ENCODE results near the gene SLC26A8.
"Not testable (repeated sequence)": the region's sequence is repeated elsewhere in the genome, so short reads cannot be mapped to it uniquely, and the experiment has no call there.

The SLC26A8 gene

GRCh38 chr6:35962779-35963560 lies 61.5 kb downstream of the SLC26A8 start:
- in situ Hi-C loops (cut with MboI; ENCODE audit: low pct_unique_long_range_greater_than_20kb, low sequenced_read_pairs) = no loop called here
- DNase-seq = no peak

- no peak for DNase-seq
- in situ Hi-C loops (cut with MboI; ENCODE audit: low pct_unique_long_range_greater_than_20kb, low sequenced_read_pairs) = no loop called here
Observed at GRCh38 chr6:35960187-35960586, 64.3 kb downstream of the SLC26A8 start.

GRCh38 chr6:35955970-35956369 lies 68.5 kb downstream of the SLC26A8 start:
- no peak for DNase-seq
- in situ Hi-C loops (cut with MboI; ENCODE audit: low pct_unique_long_range_greater_than_20kb, low sequenced_read_pairs) = no loop called here

GRCh38 chr6:35955521-35955920 lies 68.9 kb downstream of the SLC26A8 start:
- DNase-seq = no peak
- in situ Hi-C loops (cut with MboI; ENCODE audit: low pct_unique_long_range_greater_than_20kb, low sequenced_read_pairs) = no loop called here

- in situ Hi-C loops (cut with MboI; ENCODE audit: low pct_unique_long_range_greater_than_20kb, low sequenced_read_pairs) = no loop called here
Observed at GRCh38 chr6:35955071-35955470, 69.4 kb downstream of the SLC26A8 start.

GRCh38 chr6:35954333-35954732 lies 70.1 kb downstream of the SLC26A8 start:
- no peak for DNase-seq
- in situ Hi-C loops (cut with MboI; ENCODE audit: low pct_unique_long_range_greater_than_20kb, low sequenced_read_pairs) = no loop called here

More at GRCh38 chr6:35955071-35955470, 69.4 kb downstream of the SLC26A8 start:
- DNase-seq = no peak

- DNase-seq = peak; percentile 42
- in situ Hi-C loops (cut with MboI; ENCODE audit: low pct_unique_long_range_greater_than_20kb, low sequenced_read_pairs) = no loop called here
Observed at GRCh38 chr6:35948725-35949124, 75.7 kb downstream of the SLC26A8 start.

DNA sequence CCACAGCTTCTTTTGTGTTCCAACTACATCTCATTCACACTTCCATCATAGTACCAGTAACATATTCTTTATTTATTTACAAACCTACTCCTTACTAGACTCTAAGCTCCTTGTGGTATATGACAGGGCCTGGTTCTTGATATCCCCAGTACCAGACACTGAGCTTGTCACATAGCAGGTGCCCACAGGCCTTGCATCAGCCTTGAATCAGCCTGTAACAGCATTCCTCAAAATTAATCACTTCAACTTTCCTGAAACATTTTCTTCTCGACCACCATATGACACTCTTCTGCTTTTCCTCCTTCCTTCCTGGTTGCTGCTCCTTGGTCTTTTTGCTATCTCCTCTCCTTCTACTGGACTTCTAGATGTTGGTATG lies 78.8 kb downstream of the SLC26A8 start:
- in situ Hi-C loops (cut with MboI; ENCODE audit: low pct_unique_long_range_greater_than_20kb, low sequenced_read_pairs) = no loop called here
- no peak for DNase-seq

- in situ Hi-C loops (cut with MboI; ENCODE audit: low pct_unique_long_range_greater_than_20kb, low sequenced_read_pairs) = no loop called here
- peak; percentile 14 for DNase-seq
Observed at GRCh38 chr6:35943390-35943789, 81.1 kb downstream of the SLC26A8 start.

DNA sequence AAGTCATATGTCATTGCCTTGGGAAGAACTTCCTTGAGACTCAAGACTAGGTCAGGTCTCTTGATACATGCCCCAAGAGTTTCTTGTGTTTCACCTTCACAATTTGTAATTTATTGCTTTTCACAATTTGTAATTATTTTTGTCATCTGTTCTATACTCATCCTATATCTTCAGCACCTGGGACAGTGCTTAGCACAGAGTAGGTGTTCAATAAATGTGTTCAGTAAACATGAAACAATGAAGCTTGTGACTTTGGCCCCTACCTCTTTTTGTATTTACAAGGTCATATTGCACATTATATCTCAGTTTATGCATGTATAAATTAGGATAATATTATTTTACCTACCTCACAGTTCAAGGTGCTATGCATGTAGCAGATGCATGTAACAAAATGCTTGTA lies 82.1 kb downstream of the SLC26A8 start:
- in situ Hi-C loops (cut with MboI; ENCODE audit: low pct_unique_long_range_greater_than_20kb, low sequenced_read_pairs) = no loop called here
- no peak for DNase-seq

- in situ Hi-C loops (cut with MboI; ENCODE audit: low pct_unique_long_range_greater_than_20kb, low sequenced_read_pairs); DNase-seq: not testable (repeated sequence)
Observed at GRCh38 chr6:35941170-35941569, 83.3 kb downstream of the SLC26A8 start.

GRCh38 chr6:35940014-35940413 lies 84.4 kb downstream of the SLC26A8 start:
- DNase-seq; in situ Hi-C loops (cut with MboI; ENCODE audit: low pct_unique_long_range_greater_than_20kb, low sequenced_read_pairs): not testable (repeated sequence)

DNA sequence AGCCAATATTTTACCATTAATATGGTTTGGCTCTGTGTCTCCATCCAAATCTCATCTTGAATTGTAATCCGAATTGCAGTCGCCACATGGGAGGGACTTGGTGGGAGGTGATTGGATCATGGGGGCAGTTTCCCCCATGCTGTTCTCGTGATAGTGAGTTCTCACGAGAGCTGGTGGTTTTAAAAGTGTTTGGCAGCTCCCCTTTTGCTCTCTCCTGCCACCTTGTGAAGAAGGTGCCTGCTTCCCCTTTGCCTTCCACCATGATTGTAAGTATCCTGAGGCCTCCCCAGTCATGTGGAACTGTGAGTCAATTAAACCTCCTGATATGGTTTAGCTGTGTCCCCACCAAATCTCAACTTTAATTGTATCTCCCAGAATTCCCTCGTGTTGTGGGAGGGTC lies 85.2 kb downstream of the SLC26A8 start:
- DNase-seq = peak; percentile 3

DNA sequence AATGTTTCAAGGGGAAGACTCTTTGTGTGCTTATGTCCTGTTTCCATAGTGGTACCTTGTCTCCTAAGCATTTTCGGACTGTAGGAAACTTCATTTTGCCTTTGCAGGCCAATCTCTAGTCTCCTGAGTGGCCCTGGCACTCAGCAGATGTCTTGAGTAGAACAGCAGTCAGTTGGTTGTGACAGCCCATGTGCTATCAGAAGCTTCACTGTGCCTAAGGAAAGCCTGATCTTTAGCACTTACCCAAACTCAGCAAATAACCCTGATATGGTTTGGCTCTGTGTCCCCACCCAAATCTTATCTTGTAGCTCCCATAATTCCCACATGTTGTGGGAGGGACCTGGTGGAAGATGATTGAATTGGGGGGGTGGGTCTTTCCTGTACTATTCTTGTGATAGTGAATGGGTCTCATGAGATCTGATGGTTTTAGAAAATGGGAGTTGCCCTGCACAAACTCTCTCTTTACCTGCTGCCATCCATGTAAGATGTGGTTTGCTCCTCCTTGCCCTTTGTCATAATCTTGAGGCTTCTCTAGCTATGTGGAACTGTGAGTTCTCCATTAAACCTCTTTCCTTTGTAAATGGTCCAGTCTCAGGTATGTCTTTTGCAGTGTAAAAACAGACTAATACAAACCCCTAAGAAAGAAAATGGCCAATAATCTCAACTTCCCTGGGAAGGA lies 87.6 kb downstream of the SLC26A8 start:
- in situ Hi-C loops (cut with MboI; ENCODE audit: low pct_unique_long_range_greater_than_20kb, low sequenced_read_pairs) = no loop called here
- DNase-seq = no peak

More for the DNA sequence above, 85.2 kb downstream of the SLC26A8 start:
- in situ Hi-C loops (cut with MboI; ENCODE audit: low pct_unique_long_range_greater_than_20kb, low sequenced_read_pairs) = not testable (repeated sequence)

DNA sequence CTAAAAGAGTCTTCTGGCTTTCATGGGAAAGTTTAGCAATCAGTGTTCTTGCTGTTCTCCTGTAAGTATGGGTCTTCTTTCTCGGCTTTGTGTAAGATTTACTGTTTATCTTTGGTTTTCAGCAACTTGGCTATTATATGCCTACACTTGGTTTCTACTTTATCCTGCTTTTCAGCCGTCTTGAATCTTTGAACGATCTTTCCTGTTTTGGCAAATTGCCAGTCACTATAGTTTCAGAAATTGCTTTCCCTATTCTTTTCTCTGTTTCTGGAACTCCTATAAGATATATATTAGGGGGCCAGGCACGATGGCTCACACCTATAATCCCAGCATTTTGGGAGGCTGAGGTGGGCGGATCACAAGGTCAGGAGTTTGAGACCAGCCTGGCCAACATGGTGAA lies 89.0 kb downstream of the SLC26A8 start:
- no peak for DNase-seq
- in situ Hi-C loops (cut with MboI; ENCODE audit: low pct_unique_long_range_greater_than_20kb, low sequenced_read_pairs) = no loop called here

DNA sequence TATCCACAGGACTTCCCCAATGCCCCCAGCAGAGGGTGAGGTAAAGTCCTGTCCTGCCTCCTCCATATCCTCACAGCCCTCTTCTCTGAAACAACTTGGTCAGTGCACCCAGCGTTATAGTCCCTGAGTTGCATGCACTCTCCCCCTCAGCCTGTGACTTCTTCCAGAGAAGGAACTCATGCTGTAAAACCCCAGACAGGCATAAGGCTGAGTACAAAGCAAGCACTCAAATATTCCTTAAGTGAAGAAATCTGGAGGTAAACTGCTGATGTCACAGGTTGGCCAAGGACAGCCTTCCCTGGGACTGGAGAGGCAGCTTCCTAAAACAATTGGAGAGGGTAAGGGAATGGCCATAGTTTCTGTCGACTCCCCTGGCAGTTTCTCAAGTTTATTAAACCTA lies 90.6 kb downstream of the SLC26A8 start:
- no peak for DNase-seq
- in situ Hi-C loops (cut with MboI; ENCODE audit: low pct_unique_long_range_greater_than_20kb, low sequenced_read_pairs) = no loop called here

- in situ Hi-C loops (cut with MboI; ENCODE audit: low pct_unique_long_range_greater_than_20kb, low sequenced_read_pairs); DNase-seq: not testable (repeated sequence)
Observed at GRCh38 chr6:35931873-35932272, 92.6 kb downstream of the SLC26A8 start.

DNA sequence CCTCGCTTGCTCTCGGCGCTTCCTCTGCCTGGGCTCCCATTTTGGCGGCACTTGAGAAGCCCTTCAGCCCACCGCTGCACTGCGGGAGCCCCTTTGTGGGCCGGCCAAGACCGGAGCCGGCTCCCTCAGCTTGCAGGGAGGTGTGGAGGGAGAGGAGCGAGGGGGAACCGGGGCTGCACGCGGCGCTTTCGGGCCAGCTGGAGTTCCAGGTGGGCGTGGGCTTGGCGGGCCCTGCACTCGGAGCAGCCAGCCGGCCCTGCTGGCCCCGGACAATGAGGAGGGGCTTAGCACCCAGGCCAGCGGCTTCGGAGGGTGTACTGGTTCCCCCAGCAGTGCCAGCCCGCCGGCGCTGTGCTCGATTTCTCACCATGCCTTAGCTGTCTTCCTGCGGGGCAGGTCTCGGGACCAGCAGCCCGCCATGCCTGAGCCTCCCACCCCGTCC lies 93.3 kb downstream of the SLC26A8 start:
- DNase-seq = no peak
- in situ Hi-C loops (cut with MboI; ENCODE audit: low pct_unique_long_range_greater_than_20kb, low sequenced_read_pairs) = no loop called here

DNA sequence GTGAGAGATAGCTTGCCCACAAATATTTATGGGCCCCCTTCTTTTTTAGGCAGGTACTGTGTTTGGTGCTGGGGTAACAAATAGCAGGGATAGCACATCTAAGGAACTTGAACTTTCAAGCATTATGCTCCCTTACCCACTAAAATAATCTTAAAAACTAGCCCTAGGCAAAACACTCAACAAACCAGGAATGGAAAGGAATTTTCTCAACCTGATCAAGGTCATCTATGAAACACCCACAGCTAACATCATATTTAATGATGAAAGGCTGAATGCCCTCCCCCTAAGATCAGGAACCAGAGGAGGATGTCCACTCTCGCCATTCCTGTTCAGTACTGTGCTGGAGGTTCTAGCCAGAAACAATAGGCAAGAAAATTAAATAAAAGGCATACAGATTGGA lies 94.8 kb downstream of the SLC26A8 start:
- in situ Hi-C loops (cut with MboI; ENCODE audit: low pct_unique_long_range_greater_than_20kb, low sequenced_read_pairs) = no loop called here
- DNase-seq = no peak

- in situ Hi-C loops (cut with MboI; ENCODE audit: low pct_unique_long_range_greater_than_20kb, low sequenced_read_pairs) = no loop called here
- no peak for DNase-seq
Observed at GRCh38 chr6:35926509-35927215, 97.8 kb downstream of the SLC26A8 start.

All from KBM-7 (cell line).